H1 (cell line): Measurements from ENCODE around the gene KRT7.

Experiments used
- CEBPB ChIP-seq: IDR thresholded peaks from 2 replicates; pipeline ENCODE4 v1.6.1; 2012; ENCODE audit warnings: low read depth, low read length
- TCF12 ChIP-seq: IDR thresholded peaks from 2 replicates; pipeline ENCODE4 v1.6.1; 2011; ENCODE audit warnings: low read depth, mild to moderate bottlenecking, low read length
- YY1 ChIP-seq: IDR thresholded peaks from 2 replicates; pipeline ENCODE4 v1.6.1; 2011; ENCODE audit warnings: low read depth, mild to moderate bottlenecking, low read length
- TF ChIP-seq, protein P1 (sequence below): IDR thresholded peaks from 2 replicates; pipeline ENCODE4 v1.6.1; 2012; ENCODE audit warnings: inconsistent platforms
- TF ChIP-seq, protein P2 (sequence below), 3 experiments: IDR thresholded peaks; 1 replicate in 2 of 3; 2 replicates in 1 of 3; pipeline versions ENCODE4 v1.5.1 to v1.6.1; 2011; ENCODE audit warnings: low read length in 3 of 3, mild to moderate bottlenecking in 3 of 3, inconsistent platforms in 2 of 3, low read depth in 1 of 3, moderate library complexity in 1 of 3; ENCODE audit not compliant: insufficient read depth in 1 of 3; ENCODE audit errors: control extremely low read depth in 1 of 3

DNA sequence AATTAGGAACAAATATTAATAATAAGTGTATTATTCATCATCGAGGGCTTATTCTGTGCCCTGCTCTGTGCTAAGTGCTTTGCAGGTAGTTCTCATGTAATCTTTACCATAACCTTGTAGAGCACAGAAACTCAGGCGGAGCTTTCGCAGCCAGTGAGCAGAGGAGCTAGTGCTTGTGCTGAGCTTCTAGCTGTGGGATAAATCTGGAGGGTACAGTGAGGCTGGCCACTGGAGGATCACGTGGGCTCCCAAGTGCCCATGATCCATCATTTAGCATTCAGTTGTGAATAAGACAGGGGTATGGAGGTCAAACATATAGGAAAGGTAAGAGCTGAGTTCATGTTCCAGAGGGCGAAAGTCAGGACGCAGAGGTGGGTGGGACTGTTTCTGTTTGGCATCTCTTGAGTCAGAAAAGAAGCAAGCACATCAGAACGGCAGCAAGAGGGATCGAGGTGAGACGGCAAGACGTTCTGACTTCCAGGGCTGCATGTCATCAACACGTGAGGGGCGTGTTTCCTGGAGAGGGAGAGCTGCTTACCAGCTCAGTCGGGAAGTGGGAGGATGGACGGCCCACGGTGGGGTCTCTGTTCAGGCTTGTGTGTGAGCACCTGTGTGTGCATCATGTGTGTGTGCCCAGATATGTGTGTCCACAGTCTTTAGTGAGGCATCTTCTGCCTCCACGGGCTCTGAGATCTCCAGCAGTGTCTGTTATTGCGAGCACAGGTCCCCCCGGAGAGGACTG lies 24.4 kb upstream of the KRT7 start:
- TF ChIP-seq CEBPB (no peak), YY1 (no peak), TCF12 (no peak)
- TF ChIP-seq, protein P1, sequence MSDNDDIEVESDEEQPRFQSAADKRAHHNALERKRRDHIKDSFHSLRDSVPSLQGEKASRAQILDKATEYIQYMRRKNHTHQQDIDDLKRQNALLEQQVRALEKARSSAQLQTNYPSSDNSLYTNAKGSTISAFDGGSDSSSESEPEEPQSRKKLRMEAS: no peak
- TF ChIP-seq, protein P2, sequence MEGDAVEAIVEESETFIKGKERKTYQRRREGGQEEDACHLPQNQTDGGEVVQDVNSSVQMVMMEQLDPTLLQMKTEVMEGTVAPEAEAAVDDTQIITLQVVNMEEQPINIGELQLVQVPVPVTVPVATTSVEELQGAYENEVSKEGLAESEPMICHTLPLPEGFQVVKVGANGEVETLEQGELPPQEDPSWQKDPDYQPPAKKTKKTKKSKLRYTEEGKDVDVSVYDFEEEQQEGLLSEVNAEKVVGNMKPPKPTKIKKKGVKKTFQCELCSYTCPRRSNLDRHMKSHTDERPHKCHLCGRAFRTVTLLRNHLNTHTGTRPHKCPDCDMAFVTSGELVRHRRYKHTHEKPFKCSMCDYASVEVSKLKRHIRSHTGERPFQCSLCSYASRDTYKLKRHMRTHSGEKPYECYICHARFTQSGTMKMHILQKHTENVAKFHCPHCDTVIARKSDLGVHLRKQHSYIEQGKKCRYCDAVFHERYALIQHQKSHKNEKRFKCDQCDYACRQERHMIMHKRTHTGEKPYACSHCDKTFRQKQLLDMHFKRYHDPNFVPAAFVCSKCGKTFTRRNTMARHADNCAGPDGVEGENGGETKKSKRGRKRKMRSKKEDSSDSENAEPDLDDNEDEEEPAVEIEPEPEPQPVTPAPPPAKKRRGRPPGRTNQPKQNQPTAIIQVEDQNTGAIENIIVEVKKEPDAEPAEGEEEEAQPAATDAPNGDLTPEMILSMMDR (IDR thresholded peaks at IDR 0.05; ENCODE audit: control extremely low read depth in 1 of 3, insufficient read depth in 1 of 3, low read depth in 1 of 3, low read length in 3 of 3): no peak
